ENCODE measurements around the gene OCLN.

GRCh38 chr5:69491027-69491426 is 1.6 kb upstream of the OCLN start:
- TF ChIP-seq, protein P1, sequence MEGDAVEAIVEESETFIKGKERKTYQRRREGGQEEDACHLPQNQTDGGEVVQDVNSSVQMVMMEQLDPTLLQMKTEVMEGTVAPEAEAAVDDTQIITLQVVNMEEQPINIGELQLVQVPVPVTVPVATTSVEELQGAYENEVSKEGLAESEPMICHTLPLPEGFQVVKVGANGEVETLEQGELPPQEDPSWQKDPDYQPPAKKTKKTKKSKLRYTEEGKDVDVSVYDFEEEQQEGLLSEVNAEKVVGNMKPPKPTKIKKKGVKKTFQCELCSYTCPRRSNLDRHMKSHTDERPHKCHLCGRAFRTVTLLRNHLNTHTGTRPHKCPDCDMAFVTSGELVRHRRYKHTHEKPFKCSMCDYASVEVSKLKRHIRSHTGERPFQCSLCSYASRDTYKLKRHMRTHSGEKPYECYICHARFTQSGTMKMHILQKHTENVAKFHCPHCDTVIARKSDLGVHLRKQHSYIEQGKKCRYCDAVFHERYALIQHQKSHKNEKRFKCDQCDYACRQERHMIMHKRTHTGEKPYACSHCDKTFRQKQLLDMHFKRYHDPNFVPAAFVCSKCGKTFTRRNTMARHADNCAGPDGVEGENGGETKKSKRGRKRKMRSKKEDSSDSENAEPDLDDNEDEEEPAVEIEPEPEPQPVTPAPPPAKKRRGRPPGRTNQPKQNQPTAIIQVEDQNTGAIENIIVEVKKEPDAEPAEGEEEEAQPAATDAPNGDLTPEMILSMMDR (IDR thresholded peaks at IDR 0.05), result no peak
- TF ChIP-seq POLR2A (IDR thresholded peaks at IDR 0.05) (no peak), POLR2AphosphoS5 (IDR thresholded peaks at IDR 0.05; ENCODE audit: insufficient read depth in 1 of 2, low read depth in 1 of 2) (no peak)
